Measurements from ENCODE around the gene TRIM63. TPM values are rescaled to one million over a fixed set of nuclear protein-coding genes. Genes with fewer than 3 reads are reported as not detected.

TRIM63 gene
- total RNA-seq, 1 donor from 2014 or later, result 30.3 TPM

DNA sequence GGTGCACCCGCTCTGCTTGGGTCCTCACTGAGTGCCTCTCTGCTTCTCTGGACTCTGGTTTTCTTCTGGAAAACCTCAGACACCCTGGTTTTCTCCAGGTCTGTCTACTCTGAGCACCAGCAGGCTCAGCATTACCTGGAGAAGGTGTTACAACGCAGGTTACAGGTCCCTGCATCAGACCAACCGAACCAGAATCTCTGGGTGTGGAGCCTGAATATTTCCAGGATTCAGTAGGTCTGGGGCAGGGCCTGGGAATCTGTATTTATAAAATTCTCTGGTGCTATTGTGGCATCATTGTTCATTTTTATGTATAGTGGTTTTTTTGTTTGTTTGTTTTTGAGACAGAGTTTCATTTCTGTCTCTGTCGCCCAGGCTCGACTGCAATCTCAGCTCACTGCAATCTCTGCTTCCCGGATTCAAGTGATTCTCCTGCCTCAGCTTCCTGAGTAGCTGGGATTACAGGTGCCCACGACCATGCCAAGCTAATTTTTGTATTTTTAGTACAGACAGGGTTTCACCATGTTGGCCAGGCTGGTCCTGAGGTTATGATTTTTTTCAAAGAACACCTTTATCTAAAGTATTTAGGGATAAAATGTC lies 20.1 kb downstream of the TRIM63 start:
- H3K27ac ChIP-seq (ENCODE audit: low read depth, low read length), result peak overlapping the region; percentile 16
- H3K36me3 ChIP-seq (ENCODE audit: control insufficient read depth in 3 of 3, insufficient read depth in 3 of 3, low read length in 3 of 3), result peaks cover 6 to 9% (median 6%) of the 10 kb centered on the region in 3 donors
- no peak overlapping the region for H3K4me3 ChIP-seq (ENCODE audit: low read length in 3 of 3)
- H3K9me3 ChIP-seq (ENCODE audit: control insufficient read depth in 3 of 3, low read length in 3 of 3), result no peaks in the 10 kb centered on the region
- H3K27me3 ChIP-seq (ENCODE audit: control insufficient read depth in 3 of 3, insufficient read depth in 3 of 3, low read length in 3 of 3), result peaks cover 8 to 22% (median 18%) of the 10 kb centered on the region in 3 donors
- H3K4me1 ChIP-seq (ENCODE audit: control insufficient read depth in 3 of 3, insufficient read depth in 3 of 3, low read length in 3 of 3), result peaks cover 0 to 45% (median 42%) of the 10 kb centered on the region in 3 donors
- peak overlapping the region in 2 of 3 donors; percentile 33 to 59 for H3K9ac ChIP-seq (ENCODE audit: low read depth in 1 of 3, low read length in 3 of 3)

DNA sequence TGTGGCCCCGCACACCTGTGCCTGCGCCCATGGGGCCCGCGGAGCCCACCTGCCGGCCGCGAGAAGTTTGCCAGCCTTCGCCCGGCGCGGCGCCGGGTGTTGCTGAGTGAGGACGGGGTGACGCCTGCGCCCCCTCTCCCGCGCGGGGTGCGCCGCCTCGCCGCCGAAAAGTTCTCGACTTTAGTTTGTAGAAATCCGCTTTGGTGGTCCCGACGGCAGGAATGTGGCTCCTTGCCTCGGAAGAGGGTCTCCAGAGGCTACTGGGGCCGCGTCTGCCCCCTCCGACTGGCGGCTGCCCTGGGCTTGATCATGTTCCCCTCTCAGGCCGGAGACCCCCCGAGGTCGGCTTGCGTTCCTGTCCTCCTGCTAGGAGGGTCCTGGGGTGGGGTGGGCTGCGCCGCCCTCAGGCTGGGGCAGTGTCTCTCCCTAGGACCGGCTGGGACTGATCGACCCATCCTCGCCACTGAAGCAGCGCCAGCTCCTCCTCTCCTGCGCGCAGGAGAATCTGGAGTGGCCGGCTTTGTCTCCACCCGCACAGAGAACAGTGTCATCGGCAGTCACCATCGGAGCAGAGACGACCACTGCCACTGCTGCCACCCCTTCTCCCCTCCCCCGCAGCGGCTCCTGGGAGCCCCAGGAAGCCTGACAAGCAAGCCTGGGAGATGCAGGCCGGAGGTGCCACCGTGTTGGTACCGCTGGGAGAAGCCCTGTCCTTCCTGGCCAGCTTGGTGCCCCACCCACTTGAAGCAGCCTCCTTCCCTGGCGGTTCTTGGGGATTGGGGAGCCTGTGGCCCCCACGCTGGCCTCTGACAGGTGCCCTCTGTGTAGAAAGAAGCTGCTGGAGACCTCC lies 21.0 kb downstream of the TRIM63 start:
- H3K27ac ChIP-seq (ENCODE audit: low read depth, low read length), result peak overlapping the region; percentile 16
- H3K27me3 ChIP-seq (ENCODE audit: control insufficient read depth in 3 of 3, insufficient read depth in 3 of 3, low read length in 3 of 3), result peaks cover 8 to 22% (median 18%) of the 10 kb centered on the region in 3 donors
- H3K4me1 ChIP-seq (ENCODE audit: control insufficient read depth in 3 of 3, insufficient read depth in 3 of 3, low read length in 3 of 3), result peaks cover 0 to 43% (median 42%) of the 10 kb centered on the region in 3 donors
- H3K36me3 ChIP-seq (ENCODE audit: control insufficient read depth in 3 of 3, insufficient read depth in 3 of 3, low read length in 3 of 3), result peaks cover 0 to 4% (median 3%) of the 10 kb centered on the region in 3 donors
- peak overlapping the region in 2 of 3 donors; percentile 59 to 74 for H3K9ac ChIP-seq (ENCODE audit: low read depth in 1 of 3, low read length in 3 of 3)
- H3K4me3 ChIP-seq (ENCODE audit: low read length in 3 of 3), result peak overlapping the region in 2 of 3 donors; percentile 54 to 56
- no peaks in the 10 kb centered on the region for H3K9me3 ChIP-seq (ENCODE audit: control insufficient read depth in 3 of 3, low read length in 3 of 3)

DNA sequence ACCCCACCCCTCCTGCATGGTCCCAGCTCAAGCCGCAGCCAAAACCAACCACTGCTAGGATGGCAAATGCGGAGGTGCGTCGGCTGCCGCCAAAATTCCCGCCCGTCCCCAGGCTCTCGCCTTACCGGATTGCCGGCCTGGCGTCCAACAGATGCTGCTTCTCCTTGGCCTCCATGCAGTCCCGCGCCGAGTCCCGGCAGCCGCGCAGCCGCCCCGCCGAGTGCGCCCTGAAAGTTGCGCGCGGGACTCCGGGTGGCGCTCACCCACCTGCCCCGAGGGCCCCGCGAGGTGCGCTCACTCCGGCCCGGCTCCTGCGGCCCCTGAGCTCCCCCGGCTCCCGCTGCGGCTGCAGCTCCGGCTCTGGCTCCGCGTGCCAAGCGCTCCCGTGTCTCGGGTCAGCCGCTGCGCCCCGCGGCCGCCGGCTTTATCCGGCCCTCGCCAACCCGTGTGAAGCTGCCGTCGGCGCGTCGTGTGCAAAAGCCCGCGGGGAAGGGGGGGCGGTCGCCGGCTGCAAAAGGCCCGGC lies 21.6 kb downstream of the TRIM63 start, which contains the start of gene SLC30A2:
TSS of gene SLC30A2 (minus strand) at position 397 of the 524 bp plus-strand sequence. CDS start at position 175, 222 bp downstream.
- H3K4me3 ChIP-seq (ENCODE audit: low read length in 3 of 3), result peak within 1 kb of the TSS in 2 of 3 donors; percentile 54 to 56
- no peaks in the 10 kb centered on the region for H3K9me3 ChIP-seq (ENCODE audit: control insufficient read depth in 3 of 3, low read length in 3 of 3)
- peaks cover 8 to 22% (median 18%) of the 10 kb centered on the region in 3 donors for H3K27me3 ChIP-seq (ENCODE audit: control insufficient read depth in 3 of 3, insufficient read depth in 3 of 3, low read length in 3 of 3)
- H3K4me1 ChIP-seq (ENCODE audit: control insufficient read depth in 3 of 3, insufficient read depth in 3 of 3, low read length in 3 of 3), result peaks cover 0 to 43% (median 42%) of the 10 kb centered on the region in 3 donors
- H3K27ac ChIP-seq (ENCODE audit: low read depth, low read length), result peak within 1 kb of the TSS; percentile 25
- no peaks in the 10 kb centered on the region for H3K36me3 ChIP-seq (ENCODE audit: control insufficient read depth in 3 of 3, insufficient read depth in 3 of 3, low read length in 3 of 3)
- H3K9ac ChIP-seq (ENCODE audit: low read depth in 1 of 3, low read length in 3 of 3), result peak within 1 kb of the TSS in 2 of 3 donors; percentile 59 to 74

DNA sequence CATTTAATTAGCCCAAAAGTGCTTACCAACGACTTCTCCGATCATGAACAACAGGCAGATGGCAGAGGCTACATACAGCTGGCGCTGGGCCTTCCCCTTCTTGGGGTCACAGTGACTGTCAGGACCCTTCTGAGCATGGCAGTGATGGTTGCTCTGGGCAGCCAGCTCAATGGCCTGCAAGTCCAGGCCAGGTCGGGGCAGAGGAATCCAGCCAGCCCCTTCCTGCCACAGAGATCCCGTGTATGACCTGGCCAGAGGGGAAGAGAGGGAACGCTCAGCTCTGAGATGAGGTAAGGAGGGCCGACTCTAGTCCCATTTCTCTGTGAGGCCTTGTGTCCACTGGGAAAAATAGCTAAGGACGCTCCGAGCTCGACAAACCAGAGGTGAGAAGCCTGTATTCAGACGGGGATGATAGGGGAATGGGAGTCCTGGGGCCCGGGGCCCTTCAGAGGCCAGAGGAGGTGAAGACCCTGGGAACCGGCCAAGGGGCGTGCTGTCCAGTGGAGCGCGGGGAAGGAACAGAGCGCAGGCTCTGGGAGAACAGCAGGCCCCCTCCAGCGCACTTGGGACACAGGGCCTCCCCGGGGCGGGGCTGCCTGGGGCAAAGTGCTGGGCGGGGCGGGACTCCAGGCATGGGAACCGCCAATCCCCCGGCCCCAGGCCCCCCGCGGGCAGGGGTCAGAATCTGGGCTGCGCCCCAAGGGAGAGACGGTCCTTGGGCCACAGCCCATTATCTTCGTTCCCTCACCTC lies 22.3 kb downstream of the TRIM63 start:
- Histone ChIP-seq H3K36me3 (ENCODE audit: control insufficient read depth in 3 of 3, insufficient read depth in 3 of 3, low read length in 3 of 3) (no peaks in the 10 kb centered on the region), H3K27me3 (ENCODE audit: control insufficient read depth in 3 of 3, insufficient read depth in 3 of 3, low read length in 3 of 3) (peaks cover 8 to 22% (median 18%) of the 10 kb centered on the region in 3 donors), H3K9ac (ENCODE audit: low read depth in 1 of 3, low read length in 3 of 3) (peak overlapping the region in 1 of 3 donors; percentile 74), H3K4me3 (ENCODE audit: low read length in 3 of 3) (peak overlapping the region in 1 of 3 donors; percentile 54), H3K9me3 (ENCODE audit: control insufficient read depth in 3 of 3, low read length in 3 of 3) (no peaks in the 10 kb centered on the region), H3K4me1 (ENCODE audit: control insufficient read depth in 3 of 3, insufficient read depth in 3 of 3, low read length in 3 of 3) (peaks cover 0 to 43% (median 39%) of the 10 kb centered on the region in 3 donors), H3K27ac (ENCODE audit: low read depth, low read length) (peak overlapping the region; percentile 25)

DNA sequence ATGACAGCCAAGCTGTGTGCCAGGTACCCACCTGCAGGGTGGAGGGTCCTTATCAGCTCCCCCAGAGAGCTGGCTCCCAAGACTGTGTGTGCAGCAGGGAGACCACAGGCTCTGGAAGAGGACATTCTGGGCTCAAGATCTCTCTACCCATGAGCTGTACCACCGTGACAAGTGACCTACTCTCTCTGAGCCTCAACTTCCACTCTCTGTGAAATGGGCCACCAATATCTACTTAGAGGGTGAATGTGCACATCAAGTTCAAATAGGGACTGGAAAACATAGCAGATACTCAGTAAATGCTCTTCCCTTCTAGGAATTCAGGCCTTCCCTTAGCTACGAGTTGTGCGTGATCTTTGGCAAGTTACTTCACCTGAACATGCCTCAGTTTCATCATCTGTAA lies 23.0 kb downstream of the TRIM63 start:
- Histone ChIP-seq H3K4me3 (ENCODE audit: low read length in 3 of 3) (no peak overlapping the region), H3K36me3 (ENCODE audit: control insufficient read depth in 3 of 3, insufficient read depth in 3 of 3, low read length in 3 of 3) (no peaks in the 10 kb centered on the region), H3K9ac (ENCODE audit: low read depth in 1 of 3, low read length in 3 of 3) (no peak overlapping the region), H3K27me3 (ENCODE audit: control insufficient read depth in 3 of 3, insufficient read depth in 3 of 3, low read length in 3 of 3) (peaks cover 8 to 22% (median 18%) of the 10 kb centered on the region in 3 donors), H3K9me3 (ENCODE audit: control insufficient read depth in 3 of 3, low read length in 3 of 3) (no peaks in the 10 kb centered on the region), H3K27ac (ENCODE audit: low read depth, low read length) (no peak overlapping the region), H3K4me1 (ENCODE audit: control insufficient read depth in 3 of 3, insufficient read depth in 3 of 3, low read length in 3 of 3) (peaks cover 0 to 39% (median 35%) of the 10 kb centered on the region in 3 donors)

DNA sequence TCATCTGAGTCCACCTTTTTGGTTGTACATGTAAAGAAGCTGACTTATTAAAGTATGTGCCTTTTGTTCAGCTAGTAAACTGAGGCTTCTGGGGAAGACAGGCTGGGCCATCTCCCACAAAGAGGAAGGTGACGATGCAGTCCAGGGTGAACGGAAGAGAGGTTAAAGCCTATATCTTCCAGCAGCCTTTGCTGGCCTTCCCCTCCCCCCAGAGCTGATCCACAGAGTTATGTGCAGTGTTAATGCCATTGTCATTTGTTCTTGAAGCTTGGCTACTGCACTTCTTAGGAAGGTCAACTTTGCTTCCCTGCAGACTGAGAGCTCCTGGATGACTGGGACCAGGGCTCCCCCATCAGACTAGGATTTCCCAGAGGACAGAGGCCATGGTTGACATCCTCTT lies 23.7 kb downstream of the TRIM63 start:
- Histone ChIP-seq H3K27me3 (ENCODE audit: control insufficient read depth in 3 of 3, insufficient read depth in 3 of 3, low read length in 3 of 3) (peaks cover 8 to 22% (median 18%) of the 10 kb centered on the region in 3 donors), H3K36me3 (ENCODE audit: control insufficient read depth in 3 of 3, insufficient read depth in 3 of 3, low read length in 3 of 3) (no peaks in the 10 kb centered on the region), H3K9me3 (ENCODE audit: control insufficient read depth in 3 of 3, low read length in 3 of 3) (no peaks in the 10 kb centered on the region)

DNA sequence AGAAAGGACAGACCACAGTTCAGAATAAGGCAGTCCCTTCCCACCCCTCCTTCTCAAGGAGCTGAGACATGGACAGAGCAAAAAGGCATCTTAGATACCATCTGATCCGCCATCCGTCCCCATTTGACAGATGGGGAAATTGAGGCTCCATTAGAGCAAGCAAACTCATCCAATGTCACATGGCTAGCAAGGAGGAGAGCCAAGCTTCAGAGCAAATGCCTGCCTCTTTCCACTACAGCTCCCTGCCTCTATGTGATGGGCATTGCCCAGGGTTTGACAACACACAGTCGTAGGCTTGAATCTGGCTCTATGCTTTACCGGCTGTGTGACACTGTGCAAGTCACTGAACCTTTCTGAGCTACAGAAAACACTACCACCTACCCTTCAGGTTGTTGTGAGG lies 25.5 kb downstream of the TRIM63 start:
- Histone ChIP-seq H3K9ac (ENCODE audit: low read depth in 1 of 3, low read length in 3 of 3) (no peak overlapping the region), H3K4me1 (ENCODE audit: control insufficient read depth in 3 of 3, insufficient read depth in 3 of 3, low read length in 3 of 3) (peaks cover 7 to 61% (median 55%) of the 10 kb centered on the region in 3 donors), H3K27me3 (ENCODE audit: control insufficient read depth in 3 of 3, insufficient read depth in 3 of 3, low read length in 3 of 3) (peaks cover 8 to 20% (median 15%) of the 10 kb centered on the region in 3 donors), H3K9me3 (ENCODE audit: control insufficient read depth in 3 of 3, low read length in 3 of 3) (no peaks in the 10 kb centered on the region), H3K4me3 (ENCODE audit: low read length in 3 of 3) (no peak overlapping the region), H3K27ac (ENCODE audit: low read depth, low read length) (no peak overlapping the region), H3K36me3 (ENCODE audit: control insufficient read depth in 3 of 3, insufficient read depth in 3 of 3, low read length in 3 of 3) (no peaks in the 10 kb centered on the region)

More for the DNA sequence above, 23.7 kb downstream of the TRIM63 start:
- no peak overlapping the region for H3K4me3 ChIP-seq (ENCODE audit: low read length in 3 of 3)
- H3K27ac ChIP-seq (ENCODE audit: low read depth, low read length), result no peak overlapping the region
- H3K4me1 ChIP-seq (ENCODE audit: control insufficient read depth in 3 of 3, insufficient read depth in 3 of 3, low read length in 3 of 3), result peaks cover 0 to 43% (median 38%) of the 10 kb centered on the region in 3 donors
- H3K9ac ChIP-seq (ENCODE audit: low read depth in 1 of 3, low read length in 3 of 3), result no peak overlapping the region

DNA sequence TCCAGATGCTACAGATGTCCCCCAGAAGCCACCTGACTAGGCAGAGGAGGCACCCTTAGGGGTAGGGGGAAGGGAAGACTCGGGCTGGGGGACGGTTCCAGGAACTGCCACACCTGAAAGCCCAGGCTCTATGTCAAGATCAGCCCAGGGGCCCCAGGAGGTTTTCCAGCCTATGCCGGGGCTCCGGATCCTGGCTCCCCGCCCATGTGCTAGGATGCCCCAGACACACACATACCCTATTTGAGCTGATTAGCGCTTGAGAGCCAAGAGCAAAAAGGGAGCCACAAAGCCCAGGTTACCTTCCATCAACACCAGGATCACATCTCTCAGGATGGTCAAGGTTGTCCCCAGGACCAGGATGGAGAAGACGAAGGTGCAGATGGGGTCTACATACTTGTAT lies 26.0 kb downstream of the TRIM63 start:
- Histone ChIP-seq H3K4me3 (ENCODE audit: low read length in 3 of 3) (no peak overlapping the region), H3K36me3 (ENCODE audit: control insufficient read depth in 3 of 3, insufficient read depth in 3 of 3, low read length in 3 of 3) (no peaks in the 10 kb centered on the region), H3K4me1 (ENCODE audit: control insufficient read depth in 3 of 3, insufficient read depth in 3 of 3, low read length in 3 of 3) (peaks cover 13 to 60% (median 54%) of the 10 kb centered on the region in 3 donors), H3K9ac (ENCODE audit: low read depth in 1 of 3, low read length in 3 of 3) (no peak overlapping the region), H3K9me3 (ENCODE audit: control insufficient read depth in 3 of 3, low read length in 3 of 3) (no peaks in the 10 kb centered on the region), H3K27ac (ENCODE audit: low read depth, low read length) (no peak overlapping the region), H3K27me3 (ENCODE audit: control insufficient read depth in 3 of 3, insufficient read depth in 3 of 3, low read length in 3 of 3) (peaks cover 8 to 14% (median 10%) of the 10 kb centered on the region in 3 donors)

DNA sequence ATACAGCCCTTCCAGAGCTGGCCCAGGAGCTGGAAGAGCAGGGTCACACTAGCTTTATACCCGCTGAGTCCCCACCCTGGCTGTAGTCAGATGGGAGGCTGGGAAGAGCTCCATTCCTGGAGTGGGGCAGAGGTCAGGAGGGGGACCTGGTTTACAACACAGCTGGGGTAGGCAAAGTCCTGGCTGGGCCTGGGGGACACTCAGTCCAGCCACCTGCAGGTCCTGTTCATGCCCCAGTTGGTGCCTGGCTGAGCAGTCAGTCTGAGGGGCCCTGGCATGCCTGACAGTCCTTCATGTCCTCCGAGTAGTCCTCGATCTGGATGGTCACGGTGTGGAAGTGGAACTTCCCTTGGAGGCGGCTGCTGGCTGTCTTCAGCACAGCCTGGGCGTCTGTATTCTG lies 28.5 kb downstream of the TRIM63 start:
- H3K27me3 ChIP-seq (ENCODE audit: control insufficient read depth in 3 of 3, insufficient read depth in 3 of 3, low read length in 3 of 3), result peaks cover 0 to 8% (median 3%) of the 10 kb centered on the region in 3 donors
- peaks cover 24 to 55% (median 49%) of the 10 kb centered on the region in 3 donors for H3K4me1 ChIP-seq (ENCODE audit: control insufficient read depth in 3 of 3, insufficient read depth in 3 of 3, low read length in 3 of 3)
- peak overlapping the region; percentile 100 for H3K27ac ChIP-seq (ENCODE audit: low read depth, low read length)
- no peaks in the 10 kb centered on the region for H3K36me3 ChIP-seq (ENCODE audit: control insufficient read depth in 3 of 3, insufficient read depth in 3 of 3, low read length in 3 of 3)
- peak overlapping the region in 2 of 3 donors; percentile 42 to 73 for H3K9ac ChIP-seq (ENCODE audit: low read depth in 1 of 3, low read length in 3 of 3)
- no peaks in the 10 kb centered on the region for H3K9me3 ChIP-seq (ENCODE audit: control insufficient read depth in 3 of 3, low read length in 3 of 3)
- H3K4me3 ChIP-seq (ENCODE audit: low read length in 3 of 3), result no peak overlapping the region
